GM21526 (cell line): ENCODE results near the gene IL21R.

Source experiments
- ATAC-seq: cut with Tn5 transposase; IDR thresholded peaks from one replicate; pipeline ENCODE4 v1.9.1; 2021; ENCODE audit warnings: moderate library complexity; ENCODE audit not compliant: unreplicated experiment, low FRiP score

The IL21R gene

DNA sequence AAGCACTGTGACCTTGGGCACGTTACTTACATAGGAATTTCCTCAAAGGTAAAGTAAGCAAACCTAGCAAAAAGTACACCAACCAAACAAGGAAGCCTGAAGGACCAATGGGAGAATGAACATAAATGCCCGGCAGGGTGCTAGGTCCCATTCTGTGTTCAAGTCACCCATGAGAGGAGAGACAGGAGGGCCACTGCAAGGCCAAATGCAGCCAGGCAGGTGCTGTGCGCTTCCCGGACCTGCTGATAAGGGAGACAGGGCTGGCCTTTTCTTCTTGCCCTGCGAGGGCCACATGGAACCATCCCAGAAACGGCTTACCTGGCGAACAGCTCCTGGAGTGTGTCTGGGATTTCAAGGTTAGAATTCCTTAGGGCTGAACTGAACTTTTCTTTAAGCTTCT, 78.8 kb downstream of the IL21R start:
- ATAC-seq: no peak

DNA sequence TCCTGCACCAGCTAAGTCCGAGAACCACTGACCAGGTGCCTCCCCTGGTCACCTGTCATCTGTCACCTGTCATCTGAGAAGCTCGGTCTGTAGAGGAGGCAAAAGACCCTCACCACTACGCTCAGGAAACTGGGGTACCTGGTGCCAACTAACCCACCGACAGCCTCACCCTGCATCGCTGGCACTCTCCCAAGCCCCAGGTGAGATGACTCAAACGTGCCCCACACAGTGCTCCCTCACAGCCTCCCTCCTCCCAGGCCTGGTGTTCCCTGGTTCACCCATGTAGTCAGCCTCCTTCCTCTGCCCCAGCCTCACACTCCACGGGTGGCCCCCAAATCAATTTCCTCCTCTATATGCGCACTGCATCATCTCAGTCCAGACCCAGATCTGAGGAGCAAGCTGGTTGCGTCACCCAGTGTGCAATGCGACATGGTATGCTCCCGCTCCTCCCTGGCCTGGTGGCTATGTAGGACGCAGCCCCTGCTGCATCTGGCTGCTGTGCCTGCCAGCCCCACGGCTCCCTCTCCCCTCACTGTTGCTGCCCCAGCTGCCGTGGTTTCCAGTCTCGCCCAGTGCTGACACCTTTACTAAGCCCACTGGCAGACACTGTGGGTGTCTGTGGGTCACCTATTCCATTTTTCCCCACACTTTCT, 79.4 kb downstream of the IL21R start:
- no peak for ATAC-seq

DNA sequence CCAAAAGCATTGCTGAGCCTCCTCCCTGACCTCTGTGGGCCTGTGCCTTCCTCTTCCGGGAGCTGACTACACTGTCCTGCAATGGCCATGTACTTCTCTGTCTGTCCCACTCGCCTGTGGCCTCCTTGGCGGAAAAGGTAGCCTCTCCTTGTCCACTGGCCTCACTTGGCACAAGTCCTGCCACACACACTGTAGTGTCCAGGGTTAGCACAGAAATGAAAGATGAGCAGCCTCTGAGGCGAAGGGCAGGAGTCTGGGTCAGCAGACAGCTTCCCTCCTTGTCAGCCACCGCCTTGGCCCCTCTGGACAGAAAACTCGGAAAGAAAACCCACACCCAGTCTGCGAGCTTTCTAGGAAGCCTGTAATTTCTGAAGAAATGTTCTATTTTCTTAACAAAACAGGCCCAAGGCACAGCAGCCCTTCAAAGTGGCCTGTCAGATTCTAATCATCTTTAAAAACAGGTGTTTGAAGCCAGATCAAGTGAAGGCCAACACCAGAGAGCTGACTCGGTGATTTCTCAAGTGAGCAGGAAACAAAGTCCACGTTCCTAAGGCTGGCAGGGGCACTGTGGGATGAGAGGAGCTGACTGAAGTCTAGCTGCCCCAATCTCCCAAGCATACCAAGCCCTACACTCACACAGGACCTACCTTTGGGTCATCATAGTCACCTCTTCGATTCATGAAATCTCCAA, 80.6 kb downstream of the IL21R start:
- no peak for ATAC-seq

DNA sequence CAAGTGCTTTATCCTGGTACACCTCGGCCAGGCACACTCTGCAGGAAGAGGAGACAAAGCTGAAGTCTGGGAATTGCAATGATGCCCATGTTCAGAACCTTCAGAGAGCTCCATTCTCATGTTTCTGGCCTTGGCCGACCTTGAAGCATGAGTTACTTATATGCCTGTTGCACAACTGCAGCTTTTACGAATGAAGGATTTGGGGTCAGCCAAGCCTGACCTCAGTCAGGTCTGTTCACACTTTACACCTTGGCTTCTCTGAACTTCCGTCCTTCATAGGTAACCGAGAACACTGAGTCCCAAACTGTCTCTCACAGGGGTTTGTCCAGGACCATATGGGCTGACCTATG, 81.1 kb downstream of the IL21R start:
- no peak for ATAC-seq

DNA sequence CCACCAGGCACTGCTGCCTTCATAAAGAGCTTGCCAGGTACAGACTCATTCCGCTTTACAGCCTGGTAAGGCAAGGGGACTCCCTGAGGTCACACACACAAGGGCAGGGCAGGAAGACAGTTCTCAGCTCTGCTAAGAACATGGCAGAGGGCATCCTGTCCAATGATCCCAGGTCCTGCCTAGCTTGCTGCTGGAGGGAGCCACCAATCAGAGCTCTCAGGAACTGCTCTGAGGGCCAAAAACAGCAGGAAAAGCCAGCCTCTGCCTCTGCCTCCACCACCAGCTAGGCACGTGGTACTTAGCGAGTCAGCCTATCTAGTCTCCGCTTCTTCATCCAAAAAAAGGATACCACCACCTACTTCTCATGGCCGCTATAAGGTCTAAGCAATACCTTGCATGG, 81.7 kb downstream of the IL21R start:
- ATAC-seq: no peak

DNA sequence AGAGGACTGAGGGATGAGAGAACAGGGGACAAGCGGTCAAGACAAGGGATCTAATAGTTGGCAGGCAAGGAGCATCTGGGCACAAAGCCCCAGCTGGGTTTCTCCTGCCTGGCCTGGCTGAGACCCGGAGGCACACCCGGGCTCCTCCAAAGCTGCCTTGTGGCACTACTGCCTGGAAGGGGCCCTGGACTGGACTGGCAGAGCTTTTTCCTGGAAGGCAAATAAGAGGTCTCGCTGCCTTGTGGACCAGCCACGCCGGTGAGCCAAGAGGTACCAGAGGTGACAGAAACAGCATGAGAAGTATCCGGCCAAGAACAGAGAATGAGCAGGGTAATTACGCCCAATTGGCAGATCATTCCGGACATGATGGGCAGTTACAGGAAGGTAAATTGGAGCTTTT, 83.2 kb downstream of the IL21R start:
- no peak for ATAC-seq

DNA sequence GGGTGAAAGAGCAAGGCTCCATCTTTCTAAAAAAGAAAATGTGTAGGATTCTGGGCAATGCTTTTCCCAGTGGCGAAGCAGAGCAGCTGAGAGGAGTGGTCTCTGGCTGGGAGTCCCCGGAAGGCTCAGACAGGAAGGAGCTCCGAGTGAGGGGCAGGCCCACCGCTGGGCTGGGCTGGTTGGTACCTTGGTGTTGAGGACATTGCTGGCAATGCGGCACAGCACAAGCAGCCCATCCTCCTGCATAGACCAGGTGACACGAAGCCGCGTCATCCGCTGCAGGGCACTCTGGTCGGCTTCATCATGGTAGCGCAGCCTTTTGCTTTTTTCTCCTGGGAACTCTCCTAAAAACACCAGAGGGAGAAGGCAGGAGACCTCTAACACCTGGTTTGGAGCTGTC, 83.8 kb downstream of the IL21R start:
- no peak for ATAC-seq

- no peak for ATAC-seq
Observed at GRCh38 chr16:27486344-27486743, 84.4 kb downstream of the IL21R start.

GRCh38 chr16:27486760-27487159, 84.8 kb downstream of the IL21R start:
- ATAC-seq: no peak

DNA sequence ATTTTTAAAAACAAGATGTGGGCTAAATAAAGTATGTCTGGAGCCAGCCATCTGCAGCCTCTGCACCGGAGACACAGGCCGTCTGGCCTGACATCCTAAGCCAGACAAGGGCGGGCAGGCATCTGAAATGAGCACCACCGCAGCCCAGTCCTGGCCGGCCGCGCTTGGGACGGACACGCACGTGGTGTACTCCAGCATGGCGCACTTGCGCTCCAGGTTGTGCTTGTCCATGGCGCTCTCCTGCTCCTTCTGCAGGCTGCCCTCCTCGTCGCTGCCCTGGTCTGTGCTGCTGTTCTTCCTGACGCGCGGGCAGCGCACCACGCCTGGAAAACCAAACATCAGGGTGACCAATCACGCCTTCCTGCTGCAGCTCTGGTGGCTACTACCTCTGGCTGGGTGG, 87.4 kb downstream of the IL21R start:
- ATAC-seq: no peak

DNA sequence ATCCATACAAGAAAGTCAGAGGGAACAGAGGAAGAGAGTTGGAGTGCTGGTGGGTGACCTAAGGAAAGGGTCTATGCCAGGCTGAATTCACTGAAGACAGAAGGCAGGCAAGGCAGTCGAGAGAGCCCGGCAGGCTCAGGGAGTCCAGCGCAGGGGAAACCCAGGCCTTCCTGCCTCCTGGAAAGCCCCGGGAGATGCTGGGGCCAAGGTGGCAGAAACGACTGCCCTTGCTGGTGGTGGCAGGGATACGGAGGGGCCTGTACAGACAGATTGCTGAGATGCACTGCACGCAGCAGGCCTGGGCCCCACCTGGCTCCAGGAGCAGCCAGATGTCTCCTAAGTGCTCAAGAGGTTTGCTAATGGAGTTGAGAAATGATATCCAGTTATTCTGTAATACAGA, 87.9 kb downstream of the IL21R start:
- no peak for ATAC-seq

- no peak for ATAC-seq
Observed at GRCh38 chr16:27491894-27492587, 90.1 kb downstream of the IL21R start.

DNA sequence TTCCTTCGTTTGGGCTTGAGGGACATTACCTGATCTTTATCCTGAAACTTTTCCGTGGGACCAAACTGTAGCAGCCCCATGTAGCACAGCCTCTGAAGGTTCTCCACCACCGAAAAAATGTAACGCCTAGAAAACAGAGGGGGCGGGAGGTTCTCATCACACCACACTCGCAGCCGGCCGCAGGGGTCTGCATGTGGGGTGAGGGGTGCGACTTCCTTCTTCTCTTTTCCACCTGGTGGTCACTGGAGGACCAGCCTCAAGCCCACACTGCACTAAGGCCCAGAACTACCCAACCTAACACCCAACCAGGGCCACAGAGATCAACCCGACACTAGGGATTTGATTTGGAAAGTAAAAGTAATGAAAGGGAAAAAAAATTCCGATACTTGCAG, 90.6 kb downstream of the IL21R start:
- ATAC-seq: no peak

- ATAC-seq: no peak
Observed at GRCh38 chr16:27495191-27495590, 93.2 kb downstream of the IL21R start.

DNA sequence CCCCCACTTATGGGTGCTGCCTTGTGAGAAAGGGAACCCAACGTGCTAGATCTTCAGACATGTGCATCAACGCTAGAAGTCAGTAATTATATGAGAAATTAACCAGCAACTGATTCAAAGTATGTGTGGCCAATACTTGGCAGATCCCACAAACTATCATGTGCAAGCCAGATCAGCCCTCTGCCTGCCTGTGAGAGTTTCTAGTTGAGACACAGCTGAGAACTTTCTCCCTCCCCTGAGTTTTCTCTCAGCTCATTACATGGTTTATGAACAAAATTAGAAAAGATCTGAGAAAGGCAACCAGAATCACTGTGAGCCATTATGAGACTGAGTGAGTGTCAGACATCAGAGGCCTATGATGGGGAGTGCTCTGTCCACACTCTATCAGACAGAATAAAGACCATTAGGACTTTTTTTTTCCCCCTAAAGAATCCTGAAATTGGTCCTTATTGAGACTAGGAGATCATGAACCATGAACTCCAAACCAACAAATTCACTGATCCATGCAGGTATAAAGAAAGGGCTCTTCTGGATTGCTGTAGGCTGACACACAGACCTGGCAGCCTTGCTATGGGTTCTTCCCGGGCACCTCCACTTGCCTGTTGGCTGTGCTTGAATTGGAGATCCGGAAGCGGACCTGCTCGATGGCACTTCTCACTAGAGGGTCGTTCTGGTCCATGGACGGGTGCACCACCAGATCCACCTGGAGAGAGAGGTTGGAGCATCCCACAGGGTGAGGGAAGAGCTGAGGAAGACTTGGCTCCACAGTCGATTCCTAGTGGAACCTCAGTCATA, 96.3 kb downstream of the IL21R start:
- no peak for ATAC-seq

DNA sequence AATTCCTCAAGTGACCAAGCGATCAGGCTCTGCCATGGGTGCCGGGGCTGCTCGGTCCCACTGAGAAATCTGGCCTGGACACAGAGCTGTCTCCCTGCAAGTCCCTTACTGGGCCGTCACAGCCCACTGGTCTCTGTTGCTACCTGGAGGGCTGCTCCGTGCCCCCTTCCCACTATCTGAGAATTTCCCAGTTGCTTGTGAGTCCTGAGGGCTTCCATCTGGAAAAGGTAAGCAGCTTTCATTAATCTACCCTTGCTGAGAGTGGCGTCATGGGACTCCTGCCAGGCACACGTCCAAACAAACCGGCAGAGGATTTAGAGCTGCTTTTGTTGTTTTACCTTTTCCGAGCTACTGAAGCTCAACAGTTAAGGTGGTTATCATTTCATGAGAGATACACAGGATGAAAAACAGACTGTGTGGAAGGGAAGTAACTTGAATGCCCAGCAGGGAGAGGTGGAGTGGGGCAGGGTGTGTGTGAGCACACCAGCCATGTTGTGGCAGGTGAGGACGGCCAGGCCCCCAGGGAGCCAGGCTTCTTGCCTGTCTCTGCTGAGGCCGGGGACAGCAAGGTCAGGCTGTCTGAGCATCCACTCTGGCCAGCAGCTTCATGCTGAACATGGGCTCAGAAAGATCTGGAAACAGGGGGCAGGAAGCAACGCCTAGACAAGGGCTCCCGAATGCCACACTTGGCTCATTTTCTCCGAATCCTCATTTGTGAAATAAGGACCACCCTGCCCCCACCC, 97.1 kb downstream of the IL21R start:
- ATAC-seq: no peak

DNA sequence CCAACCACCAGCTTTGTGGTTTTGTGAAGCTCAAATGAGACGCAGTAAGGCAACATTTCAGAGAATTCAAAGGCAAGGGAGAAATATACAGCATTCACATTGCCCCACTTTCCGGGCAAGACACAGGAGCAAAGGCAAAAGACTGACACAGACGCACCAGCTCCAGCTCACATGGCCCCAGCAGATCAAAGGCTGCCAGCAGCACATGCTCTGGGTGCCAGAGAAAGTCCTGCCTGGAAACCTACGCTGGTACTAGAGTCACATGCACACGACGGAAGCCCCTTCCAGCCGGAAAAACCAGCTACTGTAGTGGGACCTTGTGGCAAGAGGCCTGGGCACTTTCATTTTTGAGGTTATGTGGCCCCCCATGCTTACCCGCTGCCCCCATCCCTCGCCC, 97.7 kb downstream of the IL21R start:
- ATAC-seq: no peak

GRCh38 chr16:27500801-27501200, 98.8 kb downstream of the IL21R start:
- no peak for ATAC-seq
